Measurements from ENCODE around the gene CNTNAP2. TPM values are rescaled to one million over a fixed set of nuclear protein-coding genes. Genes with fewer than 3 reads are reported as not detected.

CNTNAP2 gene
- total RNA-seq, 4 donors from 2014 or later, result 0.91 to 16.0 TPM; not detected in 2

DNA sequence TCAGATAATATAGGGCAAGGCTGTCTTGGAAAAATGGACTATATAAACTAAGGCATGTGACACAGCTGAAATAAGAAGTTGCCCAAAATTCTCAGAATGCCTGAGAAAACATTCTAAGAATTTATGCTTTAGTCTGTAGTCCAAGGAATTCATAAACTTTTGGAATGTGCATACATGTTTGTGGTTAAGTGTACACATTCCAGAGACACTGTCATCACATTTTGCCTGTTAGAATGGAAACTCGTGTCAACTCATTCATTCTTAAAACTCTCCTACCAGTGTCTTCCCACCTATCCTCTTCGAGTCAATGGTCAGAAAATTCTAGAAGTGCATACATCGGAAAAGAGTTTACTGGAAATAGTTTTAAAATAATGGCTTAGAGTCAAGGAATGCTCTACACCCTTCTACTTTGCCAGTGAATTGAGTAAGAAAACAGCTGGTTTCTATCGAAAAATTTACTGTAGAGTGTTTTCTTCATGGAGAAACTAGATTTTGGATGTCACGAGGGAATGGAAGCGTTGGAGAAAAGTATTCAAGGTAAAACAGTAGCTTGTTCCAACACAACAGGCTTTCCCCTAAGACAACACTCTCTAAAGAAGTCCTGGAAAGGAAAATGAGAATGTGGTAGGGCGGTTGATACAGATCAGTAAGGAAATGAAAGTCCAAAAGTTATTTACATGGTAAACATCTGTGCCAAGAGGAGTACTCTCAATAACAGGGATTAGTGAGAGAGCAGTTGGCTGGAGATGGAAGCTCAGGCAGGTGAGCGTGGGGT lies 1296.4 kb downstream of the CNTNAP2 start:
- TF ChIP-seq, protein P1, sequence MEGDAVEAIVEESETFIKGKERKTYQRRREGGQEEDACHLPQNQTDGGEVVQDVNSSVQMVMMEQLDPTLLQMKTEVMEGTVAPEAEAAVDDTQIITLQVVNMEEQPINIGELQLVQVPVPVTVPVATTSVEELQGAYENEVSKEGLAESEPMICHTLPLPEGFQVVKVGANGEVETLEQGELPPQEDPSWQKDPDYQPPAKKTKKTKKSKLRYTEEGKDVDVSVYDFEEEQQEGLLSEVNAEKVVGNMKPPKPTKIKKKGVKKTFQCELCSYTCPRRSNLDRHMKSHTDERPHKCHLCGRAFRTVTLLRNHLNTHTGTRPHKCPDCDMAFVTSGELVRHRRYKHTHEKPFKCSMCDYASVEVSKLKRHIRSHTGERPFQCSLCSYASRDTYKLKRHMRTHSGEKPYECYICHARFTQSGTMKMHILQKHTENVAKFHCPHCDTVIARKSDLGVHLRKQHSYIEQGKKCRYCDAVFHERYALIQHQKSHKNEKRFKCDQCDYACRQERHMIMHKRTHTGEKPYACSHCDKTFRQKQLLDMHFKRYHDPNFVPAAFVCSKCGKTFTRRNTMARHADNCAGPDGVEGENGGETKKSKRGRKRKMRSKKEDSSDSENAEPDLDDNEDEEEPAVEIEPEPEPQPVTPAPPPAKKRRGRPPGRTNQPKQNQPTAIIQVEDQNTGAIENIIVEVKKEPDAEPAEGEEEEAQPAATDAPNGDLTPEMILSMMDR (IDR thresholded peaks at IDR 0.05), result no peak
- TF ChIP-seq POLR2A (IDR thresholded peaks at IDR 0.05), result no peak
- no peaks in the 10 kb centered on the region for H3K27me3 ChIP-seq
- intact Hi-C loops (cut with DNase I; ENCODE audit: low total_unique reads), result no loop called here

DNA sequence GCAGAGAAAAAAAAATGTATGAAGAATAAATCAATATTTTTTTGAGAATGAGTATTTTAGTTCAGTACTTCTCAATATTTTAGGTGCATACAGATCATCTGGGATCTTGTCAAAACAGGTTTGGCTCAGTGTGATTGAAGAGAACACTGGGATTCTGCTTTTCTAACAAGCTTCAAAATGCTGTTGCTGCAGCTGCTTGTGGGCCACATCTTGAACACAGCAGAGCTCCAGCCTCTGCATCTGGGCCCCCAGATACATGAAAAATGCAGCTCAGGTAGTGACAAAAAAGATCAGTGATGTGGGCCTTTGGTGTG lies 1296.9 kb downstream of the CNTNAP2 start:
- DNase-seq, result no peak
- Histone ChIP-seq H3K27ac (no peak overlapping the region), H3K9me3 (no peaks in the 10 kb centered on the region), H3K36me3 (no peaks in the 10 kb centered on the region), H3K4me3 (no peak overlapping the region), H3K27me3 (no peaks in the 10 kb centered on the region), H3K4me1 (no peaks in the 10 kb centered on the region)
- intact Hi-C loops (cut with DNase I; ENCODE audit: low total_unique reads), result no loop called here
- TF ChIP-seq POLR2A (IDR thresholded peaks at IDR 0.05), result no peak
- TF ChIP-seq, protein P1 (IDR thresholded peaks at IDR 0.05), result no peak

More for the DNA sequence above, 1296.4 kb downstream of the CNTNAP2 start:
- H3K4me1 ChIP-seq, result no peaks in the 10 kb centered on the region
- no peak overlapping the region for H3K27ac ChIP-seq
- no peak overlapping the region for H3K4me3 ChIP-seq
- H3K9me3 ChIP-seq, result no peaks in the 10 kb centered on the region
- no peak for DNase-seq
- no peaks in the 10 kb centered on the region for H3K36me3 ChIP-seq

DNA sequence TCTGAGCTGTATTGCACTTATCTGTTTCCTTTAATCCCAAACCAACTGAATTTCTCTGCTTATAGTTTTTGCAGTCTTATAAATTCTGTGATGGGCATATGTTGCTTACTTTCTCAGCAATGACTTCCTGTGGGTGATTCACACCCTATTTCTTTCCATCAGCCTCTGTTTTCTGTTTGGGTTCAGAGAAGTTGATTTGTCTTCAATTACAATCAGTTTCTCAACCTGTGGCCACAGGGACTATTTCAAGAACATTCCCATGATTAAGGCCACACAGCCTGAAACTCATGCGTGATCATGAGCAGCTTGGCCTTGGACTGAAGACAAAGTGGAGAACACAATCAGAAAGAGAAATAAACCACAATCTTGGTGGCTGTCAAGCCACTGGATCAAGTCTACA lies 1299.4 kb downstream of the CNTNAP2 start:
- Histone ChIP-seq H3K27me3 (no peaks in the 10 kb centered on the region), H3K36me3 (no peaks in the 10 kb centered on the region), H3K4me1 (no peaks in the 10 kb centered on the region), H3K4me3 (no peak overlapping the region), H3K27ac (no peak overlapping the region), H3K9me3 (no peaks in the 10 kb centered on the region)
- TF ChIP-seq POLR2A (IDR thresholded peaks at IDR 0.05), result no peak
- intact Hi-C loops (cut with DNase I; ENCODE audit: low total_unique reads), result no loop called here
- DNase-seq, result no peak

DNA sequence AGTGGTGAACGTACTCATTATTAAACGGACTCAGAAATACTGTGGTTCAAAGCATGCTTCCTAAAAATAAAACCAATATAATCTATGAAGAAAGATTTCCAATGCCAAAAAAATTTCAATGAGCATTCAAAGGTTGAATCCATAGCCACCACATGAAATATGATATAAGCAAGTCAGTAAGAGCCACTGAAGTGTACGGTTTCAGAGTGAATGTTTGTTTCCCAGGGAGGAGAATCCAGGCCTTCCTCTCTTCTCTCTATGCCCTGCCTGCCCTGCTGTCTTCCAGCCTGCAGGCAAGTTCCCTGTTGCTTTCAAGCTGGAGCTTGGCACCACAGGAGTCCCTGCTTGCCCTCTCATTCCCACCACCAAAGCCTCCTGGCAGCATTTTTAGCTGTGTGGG lies 1302.4 kb downstream of the CNTNAP2 start:
- H3K9me3 ChIP-seq, result no peaks in the 10 kb centered on the region
- intact Hi-C loops (cut with DNase I; ENCODE audit: low total_unique reads), result no loop called here
- no peaks in the 10 kb centered on the region for H3K27me3 ChIP-seq
- no peak overlapping the region for H3K4me3 ChIP-seq
- no peak overlapping the region for H3K27ac ChIP-seq
- no peak for DNase-seq
- TF ChIP-seq POLR2A (IDR thresholded peaks at IDR 0.05), result no peak
- TF ChIP-seq, protein P1 (IDR thresholded peaks at IDR 0.05), result no peak
- no peaks in the 10 kb centered on the region for H3K36me3 ChIP-seq
- no peaks in the 10 kb centered on the region for H3K4me1 ChIP-seq

DNA sequence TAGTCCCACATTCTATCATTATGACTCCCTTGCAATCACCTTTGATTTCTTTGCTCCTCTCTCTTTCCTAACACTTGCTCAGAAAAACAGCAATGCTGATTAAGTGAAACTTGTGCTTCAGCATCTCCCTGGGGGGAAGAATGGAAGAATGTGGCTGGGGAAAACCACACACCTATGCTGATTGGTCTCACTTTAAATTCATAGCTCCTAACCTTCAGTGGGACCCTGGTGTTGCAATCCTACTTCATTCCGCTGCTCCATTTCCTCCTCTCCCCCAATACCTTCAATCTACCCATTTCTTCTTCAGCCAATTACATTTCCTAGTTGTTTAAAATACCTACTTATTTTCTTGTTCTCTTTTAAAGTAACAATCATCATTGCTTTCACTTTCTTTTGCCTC lies 1307.3 kb downstream of the CNTNAP2 start:
- TF ChIP-seq POLR2A (IDR thresholded peaks at IDR 0.05), result no peak
- TF ChIP-seq, protein P1 (IDR thresholded peaks at IDR 0.05), result no peak
- no peaks in the 10 kb centered on the region for H3K4me1 ChIP-seq
- no peaks in the 10 kb centered on the region for H3K9me3 ChIP-seq
- no peaks in the 10 kb centered on the region for H3K36me3 ChIP-seq
- intact Hi-C loops (cut with DNase I; ENCODE audit: low total_unique reads), result no loop called here
- H3K4me3 ChIP-seq, result no peak overlapping the region
- H3K27me3 ChIP-seq, result no peaks in the 10 kb centered on the region
- DNase-seq, result no peak
- no peak overlapping the region for H3K27ac ChIP-seq

Data from uterus (tissue), 4 donors.